ENCODE data around the gene MYO1H.

- TF ChIP-seq CTCF (conservative IDR thresholded peaks at IDR 0.05; ENCODE audit: low read length) (no peak), EZH2phosphoT487 (IDR thresholded peaks at IDR 0.05; ENCODE audit: borderline replicate concordance, low read depth, low read length) (no peak)
Measured at GRCh38 chr12:109493938-109494337, 146.2 kb downstream of the MYO1H start.

Data from OCI-LY7 (cell line).